ENCODE measurements around the gene RAD51B.

DNA sequence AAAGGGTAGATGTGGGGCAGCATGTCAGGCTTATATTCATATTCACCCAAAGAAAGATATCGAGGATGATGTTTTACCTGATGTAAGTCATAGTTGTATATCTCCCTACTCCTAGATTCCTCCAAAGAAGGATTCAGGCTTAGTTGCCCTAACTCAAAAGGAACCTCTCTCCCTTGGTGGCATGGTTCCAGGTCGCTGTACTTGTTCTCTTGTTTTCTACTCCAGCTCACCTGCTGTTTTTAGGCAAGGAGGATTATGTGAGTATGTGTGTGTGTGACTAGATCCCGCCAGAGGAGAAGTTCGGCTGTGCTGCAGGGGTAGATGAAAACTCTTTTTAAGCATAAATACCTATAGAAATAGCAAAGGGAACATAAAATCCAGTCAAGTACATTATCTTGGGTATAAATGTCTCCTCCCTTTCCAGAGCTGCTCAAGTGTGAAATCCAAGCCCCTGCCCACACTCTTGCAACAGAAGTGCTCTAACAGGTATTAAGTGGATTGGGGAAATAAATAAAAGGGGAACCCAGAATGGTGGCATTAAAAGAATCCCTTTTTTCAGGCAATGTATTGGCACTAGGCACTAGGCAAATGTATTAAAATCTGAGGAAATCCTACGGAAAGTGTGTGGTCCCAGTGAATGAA lies 597.6 kb downstream of the RAD51B start:
- TF ChIP-seq, protein P1, sequence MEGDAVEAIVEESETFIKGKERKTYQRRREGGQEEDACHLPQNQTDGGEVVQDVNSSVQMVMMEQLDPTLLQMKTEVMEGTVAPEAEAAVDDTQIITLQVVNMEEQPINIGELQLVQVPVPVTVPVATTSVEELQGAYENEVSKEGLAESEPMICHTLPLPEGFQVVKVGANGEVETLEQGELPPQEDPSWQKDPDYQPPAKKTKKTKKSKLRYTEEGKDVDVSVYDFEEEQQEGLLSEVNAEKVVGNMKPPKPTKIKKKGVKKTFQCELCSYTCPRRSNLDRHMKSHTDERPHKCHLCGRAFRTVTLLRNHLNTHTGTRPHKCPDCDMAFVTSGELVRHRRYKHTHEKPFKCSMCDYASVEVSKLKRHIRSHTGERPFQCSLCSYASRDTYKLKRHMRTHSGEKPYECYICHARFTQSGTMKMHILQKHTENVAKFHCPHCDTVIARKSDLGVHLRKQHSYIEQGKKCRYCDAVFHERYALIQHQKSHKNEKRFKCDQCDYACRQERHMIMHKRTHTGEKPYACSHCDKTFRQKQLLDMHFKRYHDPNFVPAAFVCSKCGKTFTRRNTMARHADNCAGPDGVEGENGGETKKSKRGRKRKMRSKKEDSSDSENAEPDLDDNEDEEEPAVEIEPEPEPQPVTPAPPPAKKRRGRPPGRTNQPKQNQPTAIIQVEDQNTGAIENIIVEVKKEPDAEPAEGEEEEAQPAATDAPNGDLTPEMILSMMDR (optimal IDR thresholded peaks at IDR 0.05 in 1 of 3, IDR thresholded peaks at IDR 0.05 in 1 of 3, conservative IDR thresholded peaks at IDR 0.05 in 1 of 3; ENCODE audit: extremely low read depth in 1 of 3, insufficient read depth in 2 of 3, low read length in 3 of 3): no peak
- no peak for TF ChIP-seq EZH2 (IDR thresholded peaks at IDR 0.05; ENCODE audit: low read length)

Measured in keratinocyte (primary cell).